BLaER1 (cell line): Measurements from ENCODE around the gene HACD4.
"Not testable (repeated sequence)": the region's sequence is repeated elsewhere in the genome, so short reads cannot be mapped to it uniquely, and the experiment has no call there.

Experiments used
- H3K27ac ChIP-seq: shearing (Covaris generic); formaldehyde crosslinking; 2 replicates; pipeline ENCODE4 v1.8.1; 2022
- H3K27me3 ChIP-seq: shearing (Covaris generic); formaldehyde crosslinking; 2 replicates; pipeline ENCODE4 v1.8.1; 2022
- H3K36me3 ChIP-seq: shearing (Covaris generic); formaldehyde crosslinking; 2 replicates; pipeline ENCODE4 v1.8.1; 2022
- H3K4me1 ChIP-seq: shearing (Covaris generic); formaldehyde crosslinking; 2 replicates; pipeline ENCODE4 v1.8.1; 2022
- H3K4me2 ChIP-seq: shearing (Covaris generic); formaldehyde crosslinking; 2 replicates; pipeline ENCODE4 v1.8.1; 2022
- H3K4me3 ChIP-seq: shearing (Covaris generic); formaldehyde crosslinking; 2 replicates; pipeline ENCODE4 v1.8.1; 2022
- H3K9ac ChIP-seq: shearing (Covaris generic); formaldehyde crosslinking; 2 replicates; pipeline ENCODE4 v1.8.1; 2022
- H3K9me3 ChIP-seq: shearing (Covaris generic); formaldehyde crosslinking; 2 replicates; pipeline ENCODE4 v1.8.1; 2022
- H4K20me1 ChIP-seq: shearing (Covaris generic); formaldehyde crosslinking; 2 replicates; pipeline ENCODE4 v1.8.1; 2022
- Cebpa-rat ChIP-seq: shearing (Covaris generic); IDR thresholded peaks from 2 replicates; pipeline ENCODE4 v1.8.1; 2022

HACD4 gene

GRCh38 chr9:20990867-20991266, 40.6 kb downstream of the HACD4 start:
- no peak for TF ChIP-seq Cebpa-rat
- no peak overlapping the region for H3K9ac ChIP-seq
- peaks cover 20% of the 10 kb centered on the region for H3K4me1 ChIP-seq
- no peak overlapping the region for H3K4me2 ChIP-seq
- H3K4me3 ChIP-seq, result no peak overlapping the region
- H3K36me3 ChIP-seq, result peaks cover 14% of the 10 kb centered on the region
- no peak overlapping the region for H3K27ac ChIP-seq
- no peaks in the 10 kb centered on the region for H3K9me3 ChIP-seq
- no peaks in the 10 kb centered on the region for H3K27me3 ChIP-seq
- H4K20me1 ChIP-seq, result no peaks in the 10 kb centered on the region

GRCh38 chr9:20989923-20990341, 41.5 kb downstream of the HACD4 start:
- Histone ChIP-seq H3K27ac (no peak overlapping the region), H3K4me2 (no peak overlapping the region), H4K20me1 (no peaks in the 10 kb centered on the region), H3K9ac (no peak overlapping the region), H3K9me3 (no peaks in the 10 kb centered on the region), H3K4me1 (peaks cover 11% of the 10 kb centered on the region), H3K27me3 (no peaks in the 10 kb centered on the region), H3K4me3 (no peak overlapping the region), H3K36me3 (peaks cover 14% of the 10 kb centered on the region)
- TF ChIP-seq Cebpa-rat, result no peak

GRCh38 chr9:20988671-20989315, 42.6 kb downstream of the HACD4 start:
- H3K36me3 ChIP-seq, result peaks cover 14% of the 10 kb centered on the region
- no peaks in the 10 kb centered on the region for H3K4me1 ChIP-seq
- no peak for TF ChIP-seq Cebpa-rat
- H3K9ac ChIP-seq, result no peak overlapping the region
- no peaks in the 10 kb centered on the region for H3K27me3 ChIP-seq
- no peaks in the 10 kb centered on the region for H4K20me1 ChIP-seq
- no peak overlapping the region for H3K4me2 ChIP-seq
- H3K9me3 ChIP-seq, result no peaks in the 10 kb centered on the region
- H3K4me3 ChIP-seq, result no peak overlapping the region
- no peak overlapping the region for H3K27ac ChIP-seq

- Histone ChIP-seq H3K36me3 (peaks cover 13% of the 10 kb centered on the region), H3K4me2 (no peak overlapping the region), H3K4me1 (no peaks in the 10 kb centered on the region), H3K9ac (no peak overlapping the region), H3K4me3 (no peak overlapping the region), H3K9me3 (no peaks in the 10 kb centered on the region), H3K27me3 (no peaks in the 10 kb centered on the region), H4K20me1 (no peaks in the 10 kb centered on the region), H3K27ac (no peak overlapping the region)
- no peak for TF ChIP-seq Cebpa-rat
Measured at GRCh38 chr9:20988061-20988460, 43.4 kb downstream of the HACD4 start.

- Histone ChIP-seq H4K20me1 (no peaks in the 10 kb centered on the region), H3K4me2 (no peak overlapping the region), H3K4me1 (no peaks in the 10 kb centered on the region), H3K27ac (no peak overlapping the region), H3K9ac (no peak overlapping the region), H3K36me3 (peaks cover 10% of the 10 kb centered on the region), H3K27me3 (no peaks in the 10 kb centered on the region), H3K4me3 (no peak overlapping the region), H3K9me3 (no peaks in the 10 kb centered on the region)
- no peak for TF ChIP-seq Cebpa-rat
Measured at GRCh38 chr9:20987521-20987920, 43.9 kb downstream of the HACD4 start.

- Histone ChIP-seq H3K27ac (no peak overlapping the region), H3K9ac (no peak overlapping the region), H3K9me3 (no peaks in the 10 kb centered on the region), H3K36me3 (peaks cover 10% of the 10 kb centered on the region), H3K4me2 (no peak overlapping the region), H3K4me3 (no peak overlapping the region), H3K27me3 (no peaks in the 10 kb centered on the region), H3K4me1 (peaks cover 4% of the 10 kb centered on the region), H4K20me1 (no peaks in the 10 kb centered on the region)
- TF ChIP-seq Cebpa-rat, result no peak
Measured at GRCh38 chr9:20985851-20986600, 45.4 kb downstream of the HACD4 start.

GRCh38 chr9:20984506-20984905, 46.9 kb downstream of the HACD4 start:
- Histone ChIP-seq H3K27ac (no peak overlapping the region), H3K4me2 (no peak overlapping the region), H3K9me3 (no peaks in the 10 kb centered on the region), H3K27me3 (no peaks in the 10 kb centered on the region), H4K20me1 (no peaks in the 10 kb centered on the region), H3K4me3 (no peak overlapping the region), H3K9ac (no peak overlapping the region), H3K4me1 (peaks cover 12% of the 10 kb centered on the region), H3K36me3 (no peaks in the 10 kb centered on the region)
- TF ChIP-seq Cebpa-rat, result no peak

- peak overlapping the region; percentile 20; the same call in 1 of the 2 replicates for H3K4me2 ChIP-seq
- no peaks in the 10 kb centered on the region for H3K9me3 ChIP-seq
- H3K4me1 ChIP-seq, result peaks cover 12% of the 10 kb centered on the region
- no peak overlapping the region for H3K4me3 ChIP-seq
- no peaks in the 10 kb centered on the region for H3K27me3 ChIP-seq
- H4K20me1 ChIP-seq, result no peaks in the 10 kb centered on the region
- TF ChIP-seq Cebpa-rat, result no peak
- H3K9ac ChIP-seq, result no peak overlapping the region
- no peaks in the 10 kb centered on the region for H3K36me3 ChIP-seq
- no peak overlapping the region for H3K27ac ChIP-seq
Measured at GRCh38 chr9:20981486-20981885, 50.0 kb downstream of the HACD4 start.

- Histone ChIP-seq H3K9me3 (no peaks in the 10 kb centered on the region), H3K4me1 (peaks cover 12% of the 10 kb centered on the region), H3K4me3 (no peak overlapping the region), H4K20me1 (no peaks in the 10 kb centered on the region), H3K9ac (no peak overlapping the region), H3K27me3 (no peaks in the 10 kb centered on the region), H3K27ac (no peak overlapping the region), H3K36me3 (no peaks in the 10 kb centered on the region), H3K4me2 (peak overlapping the region; percentile 20)
- TF ChIP-seq Cebpa-rat, result no peak
Measured at GRCh38 chr9:20980832-20981455, 50.5 kb downstream of the HACD4 start.

GRCh38 chr9:20978249-20978648, 53.2 kb downstream of the HACD4 start:
- no peak for TF ChIP-seq Cebpa-rat
- Histone ChIP-seq H3K4me1 (peaks cover 12% of the 10 kb centered on the region), H3K27ac (no peak overlapping the region), H3K27me3 (no peaks in the 10 kb centered on the region), H4K20me1 (no peaks in the 10 kb centered on the region), H3K36me3 (no peaks in the 10 kb centered on the region), H3K9ac (no peak overlapping the region), H3K4me2 (no peak overlapping the region), H3K4me3 (no peak overlapping the region), H3K9me3 (no peaks in the 10 kb centered on the region)

- H3K4me1 ChIP-seq, H3K4me2 ChIP-seq, H3K36me3 ChIP-seq, H3K27me3 ChIP-seq, H3K9ac ChIP-seq, H3K27ac ChIP-seq, H3K9me3 ChIP-seq, H4K20me1 ChIP-seq, H3K4me3 ChIP-seq: not testable (repeated sequence)
Measured at GRCh38 chr9:20974191-20974938, 57.1 kb downstream of the HACD4 start.

GRCh38 chr9:20973246-20973947, 58.0 kb downstream of the HACD4 start:
- not testable (repeated sequence) for H3K4me1 ChIP-seq, H3K4me2 ChIP-seq, H3K9ac ChIP-seq, H3K27ac ChIP-seq, H4K20me1 ChIP-seq, H3K4me3 ChIP-seq, H3K27me3 ChIP-seq, H3K36me3 ChIP-seq, H3K9me3 ChIP-seq
